Thymus (tissue), 11 donors: ENCODE data around the gene TELO2. TPM values are rescaled to one million over a fixed set of nuclear protein-coding genes. Genes with fewer than 3 reads are reported as not detected.

Source experiments
- DNase-seq, 9 donors: peaks; one replicate each; pipeline ENCODE4 v3.0.0-alpha.2; 2013; ENCODE audit warnings: low spot score in 9 of 9, low read depth in 6 of 9, missing footprints in 1 of 9
- H3K27ac ChIP-seq, 2 donors: one replicate each; pipeline ENCODE4 v1.5.1; 2013; ENCODE audit warnings: control low read depth in 1 of 2, low read depth in 1 of 2, low read length in 1 of 2, mild to moderate bottlenecking in 1 of 2, moderate library complexity in 1 of 2
- H3K27me3 ChIP-seq, 2 donors: one replicate each; pipeline ENCODE4 v1.5.1; 2013; ENCODE audit warnings: low read length in 1 of 2; ENCODE audit not compliant: control insufficient read depth in 2 of 2, insufficient read depth in 1 of 2
- H3K36me3 ChIP-seq, 2 donors: one replicate each; pipeline ENCODE4 v1.5.1; 2013; ENCODE audit warnings: low read length in 1 of 2, mild to moderate bottlenecking in 1 of 2, moderate library complexity in 1 of 2; ENCODE audit not compliant: control insufficient read depth in 2 of 2, insufficient read depth in 2 of 2
- H3K4me1 ChIP-seq, 2 donors: one replicate each; pipeline ENCODE4 v1.5.1; 2013; ENCODE audit warnings: low read length in 2 of 2; ENCODE audit not compliant: control insufficient read depth in 2 of 2, insufficient read depth in 2 of 2
- H3K4me3 ChIP-seq, 2 donors: one replicate each; pipeline ENCODE4 v1.5.1; 2013; ENCODE audit warnings: low read length in 2 of 2, control low read depth in 1 of 2, mild to moderate bottlenecking in 1 of 2
- H3K9me3 ChIP-seq, 2 donors: one replicate each; pipeline ENCODE4 v1.5.1; 2013; ENCODE audit warnings: low read length in 1 of 2, mild to moderate bottlenecking in 1 of 2; ENCODE audit not compliant: control insufficient read depth in 2 of 2, insufficient read depth in 1 of 2
- WGBS: extraction: QIAGEN DNeasy Blood & Tissue Kit; methylation state at CpG from one replicate; pipeline ENCODE4 v1.1.7; 2013; 5-methylcytosine and 5-hydroxymethylcytosine counted together
- polyA plus RNA-seq: library from polyadenylated mRNA; stranded (reverse); fragments of 200-250 nt; gene quantifications from one replicate; pipeline ENCODE4 v1.2.3, GENCODE V29; 2013
- total RNA-seq: library from RNA; stranded (reverse); fragments of 120-200 nt; gene quantifications from one replicate; pipeline ENCODE4 v1.2.4, GENCODE V29; 2013
- donor health status: healthy.

TELO2 gene
- total and polyA plus RNA-seq, 2 donors: 14.0 to 97.4 TPM

GRCh38 chr16:1492082-1492922 lies 858 bp upstream of the TELO2 start:
- Histone ChIP-seq H3K9me3 (no peaks in the 10 kb centered on the region), H3K27ac (peak overlapping the region; percentile 92 to 93)

DNA sequence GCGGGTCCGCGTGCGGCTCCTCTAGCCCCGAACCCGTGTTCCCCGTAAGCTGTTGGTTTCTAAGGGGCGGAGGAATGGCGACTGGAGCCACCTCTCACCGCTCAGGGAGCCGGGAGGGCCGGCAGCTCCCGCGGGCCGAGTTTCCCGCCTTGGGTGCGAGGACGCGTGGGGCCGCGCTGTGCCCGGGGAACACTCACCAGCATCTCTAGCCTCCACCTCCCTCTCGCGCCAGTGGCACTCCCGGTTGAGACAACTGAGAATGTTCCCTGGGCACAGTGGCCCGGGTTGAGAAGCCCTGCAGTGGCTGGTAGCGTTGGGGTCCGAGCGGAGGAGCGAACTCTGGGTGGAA lies 560 bp downstream of the TELO2 start:
- WGBS: 2% methylated on average over 30 of the region's 30 CpGs
- no peak for DNase-seq
- Histone ChIP-seq H3K27me3 (no peaks in the 10 kb centered on the region), H3K27ac (peak overlapping the region in 1 of 2 donors; percentile 93), H3K4me3 (peak overlapping the region; percentile 82 to 93), H3K9me3 (no peaks in the 10 kb centered on the region), H3K36me3 (peaks cover 22 to 31% of the 10 kb centered on the region in 2 donors), H3K4me1 (peaks cover 16 to 25% of the 10 kb centered on the region in 2 donors)

More at GRCh38 chr16:1492082-1492922, 858 bp upstream of the TELO2 start:
- Histone ChIP-seq H3K4me3 (peak overlapping the region; percentile 82 to 93), H3K4me1 (peaks cover 16 to 32% of the 10 kb centered on the region in 2 donors), H3K27me3 (no peaks in the 10 kb centered on the region), H3K36me3 (peaks cover 17 to 26% of the 10 kb centered on the region in 2 donors)
- WGBS: 94% methylated on average over 23 of the region's 23 CpGs
- DNase-seq: no peak

DNA sequence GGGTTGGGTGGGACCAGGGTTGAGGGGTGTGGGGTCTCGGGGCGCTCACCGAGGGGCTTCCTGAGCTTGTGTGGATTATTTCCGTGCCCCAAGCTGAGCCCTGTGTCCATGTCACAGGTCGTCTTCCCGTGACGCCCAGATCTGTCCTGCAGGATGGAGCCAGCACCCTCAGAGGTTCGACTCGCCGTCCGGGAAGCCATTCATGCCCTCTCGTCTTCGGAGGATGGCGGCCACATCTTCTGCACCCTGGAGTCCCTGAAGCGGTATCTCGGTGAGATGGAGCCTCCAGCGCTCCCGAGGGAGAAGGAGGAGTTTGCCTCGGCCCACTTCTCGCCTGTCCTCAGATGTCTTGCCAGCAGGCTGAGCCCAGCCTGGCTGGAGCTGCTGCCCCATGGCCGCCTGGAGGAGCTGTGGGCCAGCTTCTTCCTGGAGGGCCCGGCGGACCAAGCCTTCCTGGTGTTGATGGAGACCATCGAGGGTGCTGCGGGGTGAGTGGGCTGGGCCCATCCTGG lies 1.0 kb downstream of the TELO2 start:
- no peak for DNase-seq
- Histone ChIP-seq H3K27ac (no peak overlapping the region), H3K4me1 (peaks cover 16 to 20% of the 10 kb centered on the region in 2 donors), H3K27me3 (no peaks in the 10 kb centered on the region), H3K4me3 (peak overlapping the region; percentile 82 to 93), H3K9me3 (no peaks in the 10 kb centered on the region), H3K36me3 (peaks cover 27 to 35% of the 10 kb centered on the region in 2 donors)
- 76% methylated on average over 25 of the region's 25 CpGs for WGBS

DNA sequence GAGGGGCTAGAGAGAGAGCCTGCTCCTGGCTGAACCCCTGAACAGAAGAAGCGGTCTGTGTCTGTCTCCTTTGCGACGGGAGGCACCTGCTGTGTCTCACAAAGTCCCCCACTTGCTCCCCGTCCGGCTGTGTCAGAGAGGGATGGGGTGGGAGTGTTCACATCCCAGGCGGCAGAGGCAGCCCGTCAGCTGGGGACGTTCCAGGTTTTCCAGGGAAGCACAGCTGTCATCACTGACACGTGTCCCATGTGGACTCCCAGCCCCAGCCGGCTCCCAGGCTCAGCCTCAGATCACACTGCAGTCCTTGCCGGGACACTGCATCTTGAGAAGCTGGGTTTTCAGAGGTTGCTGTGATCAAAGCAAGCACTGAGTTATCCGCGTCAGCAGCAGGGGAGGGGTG lies 1.6 kb downstream of the TELO2 start:
- Histone ChIP-seq H3K4me1 (peaks cover 16 to 20% of the 10 kb centered on the region in 2 donors), H3K27me3 (no peaks in the 10 kb centered on the region), H3K4me3 (no peak overlapping the region), H3K36me3 (peaks cover 29 to 41% of the 10 kb centered on the region in 2 donors), H3K27ac (no peak overlapping the region), H3K9me3 (no peaks in the 10 kb centered on the region)
- 97% methylated on average over 13 of the region's 13 CpGs for WGBS
- no peak for DNase-seq

DNA sequence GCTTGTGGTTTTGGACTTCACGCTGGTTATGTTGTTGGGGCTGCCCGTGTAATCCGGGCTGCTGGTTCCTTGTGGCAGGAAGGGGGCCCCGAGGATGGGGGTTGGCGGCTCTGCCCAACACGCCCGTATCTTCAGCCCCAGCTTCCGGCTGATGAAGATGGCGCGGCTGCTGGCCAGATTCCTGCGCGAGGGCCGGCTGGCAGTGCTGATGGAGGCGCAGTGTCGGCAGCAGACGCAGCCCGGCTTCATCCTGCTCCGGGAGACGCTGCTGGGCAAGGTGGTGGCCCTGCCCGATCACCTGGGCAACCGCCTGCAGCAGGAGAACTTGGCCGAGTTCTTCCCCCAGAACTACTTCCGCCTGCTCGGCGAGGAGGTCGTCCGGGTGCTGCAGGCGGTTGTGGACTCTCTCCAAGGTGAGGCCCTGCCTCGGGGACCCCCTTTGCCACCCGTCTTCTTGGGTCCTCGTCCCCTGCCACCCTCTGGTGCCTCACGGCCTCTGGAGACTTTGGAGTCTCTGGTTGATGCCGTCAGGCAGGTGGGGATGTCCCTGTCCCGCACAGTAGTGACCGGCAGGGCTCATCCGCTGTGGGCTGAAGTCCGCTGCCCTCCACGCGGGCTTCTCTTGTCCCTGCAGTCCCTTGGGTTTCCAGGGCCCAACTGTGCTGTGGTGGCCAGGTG lies 2.2 kb downstream of the TELO2 start:
- WGBS: 97% methylated on average over 39 of the region's 39 CpGs
- Histone ChIP-seq H3K9me3 (no peaks in the 10 kb centered on the region), H3K27me3 (no peaks in the 10 kb centered on the region), H3K27ac (no peak overlapping the region), H3K36me3 (peaks cover 35 to 47% of the 10 kb centered on the region in 2 donors), H3K4me3 (no peak overlapping the region), H3K4me1 (peaks cover 16 to 20% of the 10 kb centered on the region in 2 donors)
- DNase-seq: no peak

DNA sequence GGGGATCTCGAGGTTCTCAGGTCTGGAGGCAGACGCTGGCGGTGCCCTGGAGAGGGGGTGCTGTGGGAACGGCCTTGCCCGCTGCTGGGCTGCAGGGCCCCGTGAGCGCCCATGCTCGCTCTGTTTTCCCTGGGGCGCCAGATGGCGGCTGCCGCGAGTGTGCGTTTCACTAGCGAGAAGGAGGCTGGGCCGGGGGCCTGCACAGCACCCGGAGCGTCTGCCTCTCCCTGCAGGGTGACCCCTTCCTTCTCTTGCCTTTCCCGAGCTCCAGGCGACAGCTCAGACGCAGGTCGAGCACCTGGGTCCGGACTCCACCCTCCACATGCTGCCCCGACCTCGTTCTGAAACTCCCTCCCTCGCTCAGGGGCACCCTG lies 2.7 kb downstream of the TELO2 start:
- no peak for DNase-seq
- no peak overlapping the region for H3K27ac ChIP-seq
- H3K27me3 ChIP-seq: no peaks in the 10 kb centered on the region
- H3K36me3 ChIP-seq: peaks cover 40 to 52% of the 10 kb centered on the region in 2 donors
- H3K9me3 ChIP-seq: no peaks in the 10 kb centered on the region
- 95% methylated on average over 25 of the region's 25 CpGs for WGBS
- peaks cover 16 to 20% of the 10 kb centered on the region in 2 donors for H3K4me1 ChIP-seq
- no peak overlapping the region for H3K4me3 ChIP-seq

DNA sequence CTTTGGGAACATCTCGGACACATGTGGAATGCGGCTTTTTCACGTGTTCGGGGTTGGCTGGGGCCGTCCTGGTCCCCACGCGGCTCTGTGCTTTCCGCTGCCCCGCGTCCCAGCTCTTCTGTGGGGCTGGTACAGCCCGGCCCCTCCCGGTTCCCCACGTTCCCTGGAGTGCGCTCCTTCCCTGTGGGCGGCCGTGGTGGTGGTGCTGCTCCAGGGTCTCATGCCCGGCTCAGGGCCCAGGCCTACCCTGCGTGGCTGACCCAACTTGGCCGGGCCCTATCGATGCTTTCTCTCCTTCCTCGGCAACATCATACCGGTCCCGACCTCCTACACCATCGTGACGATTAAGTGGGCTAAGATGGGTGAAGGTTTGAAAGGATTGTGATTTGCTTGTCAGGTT lies 3.3 kb downstream of the TELO2 start:
- Histone ChIP-seq H3K36me3 (peaks cover 46 to 58% of the 10 kb centered on the region in 2 donors), H3K27me3 (no peaks in the 10 kb centered on the region), H3K27ac (no peak overlapping the region), H3K4me3 (no peak overlapping the region), H3K4me1 (peaks cover 16 to 20% of the 10 kb centered on the region in 2 donors), H3K9me3 (no peaks in the 10 kb centered on the region)
- DNase-seq: no peak
- whole genome bisulfite sequencing: 98% methylated on average over 25 of the region's 25 CpGs

- H3K4me1 ChIP-seq: peaks cover 16 to 20% of the 10 kb centered on the region in 2 donors
- no peak overlapping the region for H3K4me3 ChIP-seq
- 95% methylated on average over 21 of the region's 21 CpGs for whole genome bisulfite sequencing
- H3K27ac ChIP-seq: no peak overlapping the region
- H3K9me3 ChIP-seq: no peaks in the 10 kb centered on the region
- H3K36me3 ChIP-seq: peaks cover 53 to 64% of the 10 kb centered on the region in 2 donors
- no peaks in the 10 kb centered on the region for H3K27me3 ChIP-seq
- DNase-seq: no peak
Observed at GRCh38 chr16:1497014-1497598, 3.9 kb downstream of the TELO2 start.
